Measurements from ENCODE around the gene HOXA13. TPM values are rescaled to one million over a fixed set of nuclear protein-coding genes. Genes with fewer than 3 reads are reported as not detected.

Gene HOXA13
- total RNA-seq, 1 donor from 2014 or later = under 0.01 TPM

DNA sequence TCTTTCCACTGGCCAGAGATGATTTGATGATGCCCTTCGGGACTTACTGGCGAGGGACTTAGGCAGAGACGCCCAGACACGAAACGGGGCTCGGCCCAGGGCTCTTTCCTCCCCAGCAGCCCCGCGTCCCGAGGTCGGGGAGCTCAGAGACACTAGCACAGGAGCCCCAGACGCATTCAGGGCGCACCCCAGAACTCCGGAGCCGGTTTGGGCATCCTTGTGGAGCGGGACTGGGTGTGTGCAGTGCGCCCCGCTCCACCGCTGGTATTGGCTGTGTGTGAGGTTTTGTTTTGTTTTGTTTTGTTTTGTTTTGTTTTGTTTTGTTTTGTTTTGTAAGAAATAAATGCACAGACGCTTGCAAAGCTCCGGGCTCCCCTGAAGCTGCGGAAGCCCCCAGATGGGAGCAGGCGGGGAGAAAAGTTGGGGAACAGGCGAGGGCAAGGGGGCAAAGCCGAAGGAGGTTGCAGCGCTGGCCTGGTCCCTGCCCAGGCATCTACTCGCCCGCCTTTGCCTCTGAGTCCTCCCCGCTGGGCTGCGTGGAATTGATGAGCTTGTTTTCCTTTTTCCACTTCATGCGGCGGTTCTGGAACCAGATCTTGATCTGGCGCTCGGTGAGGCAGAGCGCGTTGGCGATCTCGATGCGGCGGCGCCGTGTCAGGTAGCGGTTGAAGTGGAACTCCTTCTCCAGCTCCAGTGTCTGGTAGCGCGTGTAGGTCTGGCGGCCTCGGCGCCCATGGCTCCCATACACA lies 54.6 kb downstream of the HOXA13 start:
- peaks cover 87% of the 10 kb centered on the region for H3K27me3 ChIP-seq (ENCODE audit: control insufficient read depth, insufficient read depth, low read length)
- FAIRE-seq (no peak), DNase-seq (ENCODE audit: low read depth) (no peak)
- H3K36me3 ChIP-seq (ENCODE audit: control insufficient read depth, insufficient read depth, low read length) = no peaks in the 10 kb centered on the region
- TF ChIP-seq, protein P1, sequence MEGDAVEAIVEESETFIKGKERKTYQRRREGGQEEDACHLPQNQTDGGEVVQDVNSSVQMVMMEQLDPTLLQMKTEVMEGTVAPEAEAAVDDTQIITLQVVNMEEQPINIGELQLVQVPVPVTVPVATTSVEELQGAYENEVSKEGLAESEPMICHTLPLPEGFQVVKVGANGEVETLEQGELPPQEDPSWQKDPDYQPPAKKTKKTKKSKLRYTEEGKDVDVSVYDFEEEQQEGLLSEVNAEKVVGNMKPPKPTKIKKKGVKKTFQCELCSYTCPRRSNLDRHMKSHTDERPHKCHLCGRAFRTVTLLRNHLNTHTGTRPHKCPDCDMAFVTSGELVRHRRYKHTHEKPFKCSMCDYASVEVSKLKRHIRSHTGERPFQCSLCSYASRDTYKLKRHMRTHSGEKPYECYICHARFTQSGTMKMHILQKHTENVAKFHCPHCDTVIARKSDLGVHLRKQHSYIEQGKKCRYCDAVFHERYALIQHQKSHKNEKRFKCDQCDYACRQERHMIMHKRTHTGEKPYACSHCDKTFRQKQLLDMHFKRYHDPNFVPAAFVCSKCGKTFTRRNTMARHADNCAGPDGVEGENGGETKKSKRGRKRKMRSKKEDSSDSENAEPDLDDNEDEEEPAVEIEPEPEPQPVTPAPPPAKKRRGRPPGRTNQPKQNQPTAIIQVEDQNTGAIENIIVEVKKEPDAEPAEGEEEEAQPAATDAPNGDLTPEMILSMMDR (IDR thresholded peaks at IDR 0.05; ENCODE audit: insufficient read depth, low read length, severe bottlenecking) = no peak
- H3K4me3 ChIP-seq (ENCODE audit: low read depth, low read length) = no peak overlapping the region

DNA sequence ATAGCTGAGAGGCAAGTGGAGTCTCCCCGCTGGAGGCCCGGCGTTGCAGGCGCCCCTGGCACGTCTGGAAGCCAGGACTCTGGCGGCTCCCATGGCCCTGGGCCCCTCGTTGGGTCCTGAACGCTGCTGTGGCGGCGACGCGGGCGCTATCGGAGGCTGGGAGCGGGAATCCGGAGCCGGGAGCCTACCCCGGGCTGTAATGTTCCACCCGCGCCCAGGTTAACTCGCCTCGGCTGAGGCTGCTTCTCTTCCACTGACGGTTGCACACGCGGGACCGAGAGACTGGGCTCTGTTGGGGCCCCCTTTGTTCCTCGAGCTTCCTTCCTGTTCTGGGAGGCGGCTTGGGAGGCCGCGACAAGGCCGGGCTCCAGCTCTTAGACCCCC lies 55.1 kb downstream of the HOXA13 start:
- TF ChIP-seq, protein P1 (IDR thresholded peaks at IDR 0.05; ENCODE audit: insufficient read depth, low read length, severe bottlenecking) = no peak
- H3K36me3 ChIP-seq (ENCODE audit: control insufficient read depth, insufficient read depth, low read length) = no peaks in the 10 kb centered on the region
- FAIRE-seq = no peak
- no peak overlapping the region for H3K4me3 ChIP-seq (ENCODE audit: low read depth, low read length)
- DNase-seq (ENCODE audit: low read depth) = no peak
- peaks cover 88% of the 10 kb centered on the region for H3K27me3 ChIP-seq (ENCODE audit: control insufficient read depth, insufficient read depth, low read length)

Other genes starting within 250 kb of the HOXA13 start
- 0.26 TPM in 2 replicates for gene HOXA1, start 104.1 kb downstream of the HOXA13 start, total RNA-seq
- not detected in 2 replicates for gene HOXA2, start 97.4 kb downstream of the HOXA13 start, total RNA-seq
- gene HOXA4, start 69.3 kb downstream of the HOXA13 start, total RNA-seq = not detected in 2 replicates
- gene HOXA5, start 56.4 kb downstream of the HOXA13 start, total RNA-seq = not detected in 2 replicates
- 0.53 TPM in 1 of 2 replicates, not detected in the other for gene HOXA6, start 52.3 kb downstream of the HOXA13 start, total RNA-seq
- not detected in 2 replicates for gene HOXA3, start 47.5 kb downstream of the HOXA13 start, total RNA-seq
- gene HOXA7, start 43.4 kb downstream of the HOXA13 start, total RNA-seq = not detected in 2 replicates
- not detected in 2 replicates for gene HOXA9, start 34.6 kb downstream of the HOXA13 start, total RNA-seq
- not detected in 2 replicates for gene HOXA10, start 25.8 kb downstream of the HOXA13 start, total RNA-seq
- not detected in 2 replicates for gene HOXA11, start 14.9 kb downstream of the HOXA13 start, total RNA-seq
- not detected in 2 replicates for gene EVX1, start 42.7 kb upstream of the HOXA13 start, total RNA-seq